HCT116 (cell line): ENCODE measurements around the gene E2F6. TPM values are rescaled to one million over a fixed set of nuclear protein-coding genes. Genes with fewer than 3 reads are reported as not detected.

Experiments used
- ATAC-seq: fragments of 200-7000 bp; cut with Tn5 transposase; 2 replicates; pipeline ENCODE4 v1.9.1; 2020; ENCODE audit warnings: mild to moderate bottlenecking, moderate library complexity
- BruUV-seq: library from RNA; stranded (reverse); fragments of 400-500 nt; replicated peaks from 2 replicates; lab custom pipeline; 2021; lab: Mats Ljungman, UMichigan
- CTCF ChIA-PET: fragments of 300-600 bp; sonication (Branson Sonifier 250); formaldehyde crosslinking; loops from one replicate; lab custom pipeline; 2021; ENCODE audit warnings: antibody characterized with exemption; lab: Charles Lee
- POLR2A ChIA-PET: fragments of 300-600, 350-600 bp; sonication (Branson Sonifier 250); formaldehyde crosslinking; loops from one replicate; lab custom pipeline; 2021; ENCODE audit warnings: antibody characterized with exemption; lab: Charles Lee
- RAD21 ChIA-PET, 2 experiments: fragments of 300-600 bp; sonication (Branson Sonifier 250); formaldehyde crosslinking; loops; one replicate each; lab custom pipeline; 2023; ENCODE audit warnings: low total read pairs in 2 of 2; ENCODE audit not compliant: uncharacterized antibody in 2 of 2, unreplicated experiment in 2 of 2, low non-redundant PET in 1 of 2; lab: Charles Lee
- DNase-seq: peaks from one replicate; pipeline ENCODE4 v3.0.0-alpha.2; 2010; ENCODE audit warnings: low read depth, low spot score
- H2AFZ ChIP-seq: fragments of 200-600 bp; shearing (Covaris generic), sonication (generic); 2 replicates; pipeline ENCODE4 v1.6.1; 2017; ENCODE audit warnings: low read depth, mixed run types, mixed read lengths, antibody characterized with exemption, low read length; ENCODE audit not compliant: poor library complexity, severe bottlenecking
- H3K27ac ChIP-seq: 2 replicates; pipeline ENCODE4 v1.5.1; 2012; ENCODE audit warnings: low read depth, low read length
- H3K27me3 ChIP-seq: fragments of 200-600 bp; sonication (generic); 2 replicates; pipeline ENCODE4 v1.6.1; 2016; ENCODE audit warnings: mixed run types, low read length, mixed read lengths; ENCODE audit not compliant: insufficient read depth
- H3K36me3 ChIP-seq, 2 experiments: fragments of 200-500 bp in 1 of 2; fragments of 200-600 bp in 1 of 2; sonication (Bioruptor generic) in 1 of 2; sonication (generic) in 1 of 2; 2 replicates each; pipeline versions ENCODE4 v1.5.1 to v1.6.1; 2014 to 2016; ENCODE audit warnings: low read length in 2 of 2, inconsistent platforms in 1 of 2, mixed read lengths in 1 of 2, mixed run types in 1 of 2; ENCODE audit not compliant: insufficient read depth in 2 of 2, control insufficient read depth in 1 of 2
- H3K4me1 ChIP-seq, 2 experiments: fragments of 200-600 bp in 1 of 2; sonication (generic) in 1 of 2; 2 replicates each; pipeline versions ENCODE4 v1.5.1 to v1.6.1; 2012 to 2017; ENCODE audit warnings: low read length in 2 of 2, inconsistent platforms in 1 of 2, mild to moderate bottlenecking in 1 of 2, mixed read lengths in 1 of 2, mixed run types in 1 of 2, moderate library complexity in 1 of 2; ENCODE audit not compliant: insufficient read depth in 2 of 2, control insufficient read depth in 1 of 2
- H3K4me2 ChIP-seq: fragments of 200-600 bp; sonication (generic); 2 replicates; pipeline ENCODE4 v1.6.1; 2017; ENCODE audit warnings: mixed run types, low read length, mixed read lengths
- H3K4me3 ChIP-seq, 2 experiments: fragments of 200-600 bp in 1 of 2; sonication (generic) in 1 of 2; replicated peaks in 1 of 2; 2 replicates each; pipeline ENCODE4 v1.5.1; 2011 to 2016; ENCODE audit warnings: low read length in 2 of 2, control low read depth in 1 of 2, low read depth in 1 of 2, mild to moderate bottlenecking in 1 of 2, mixed read lengths in 1 of 2, mixed run types in 1 of 2
- H3K79me2 ChIP-seq: fragments of 200-600 bp; sonication (generic); 2 replicates; pipeline ENCODE4 v1.6.1; 2017; ENCODE audit warnings: mild to moderate bottlenecking, mixed run types, low read length, moderate library complexity, mixed read lengths; ENCODE audit not compliant: insufficient read depth
- H3K9ac ChIP-seq: fragments of 200-600 bp; sonication (generic); 2 replicates; pipeline ENCODE4 v1.6.1; 2016; ENCODE audit warnings: low read length, mixed read lengths
- H3K9me2 ChIP-seq: fragments of 200-600 bp; sonication (generic), shearing (Covaris generic); 2 replicates; pipeline ENCODE4 v1.6.1; 2017; ENCODE audit warnings: mixed run types, mild to moderate bottlenecking, moderate library complexity; ENCODE audit not compliant: insufficient read depth
- H3K9me3 ChIP-seq, 2 experiments: fragments of 200-500 bp in 1 of 2; fragments of 200-600 bp in 1 of 2; sonication (Bioruptor generic) in 1 of 2; sonication (generic) in 1 of 2; 2 replicates each; pipeline ENCODE4 v1.6.1; 2014 to 2017; ENCODE audit warnings: low read length in 2 of 2, mixed read lengths in 2 of 2, inconsistent platforms in 1 of 2, low read depth in 1 of 2, mild to moderate bottlenecking in 1 of 2, mixed run types in 1 of 2, moderate library complexity in 1 of 2; ENCODE audit not compliant: control insufficient read depth in 1 of 2, insufficient read depth in 1 of 2
- H4K20me1 ChIP-seq: fragments of 200-600 bp; sonication (generic), shearing (Covaris generic); 2 replicates; pipeline ENCODE4 v1.6.1; 2017; ENCODE audit warnings: mixed run types, mild to moderate bottlenecking, moderate library complexity; ENCODE audit not compliant: insufficient read depth
- CBX3 ChIP-seq: IDR thresholded peaks from 2 replicates; pipeline ENCODE4 v1.6.1; 2012; ENCODE audit warnings: low read depth
- EZH2phosphoT487 ChIP-seq: fragments of 200-600 bp; IDR thresholded peaks from 2 replicates; pipeline ENCODE4 v1.6.1; 2018; ENCODE audit warnings: antibody characterized with exemption, borderline replicate concordance
- FOSL1 ChIP-seq: IDR thresholded peaks from 2 replicates; pipeline ENCODE4 v1.6.1; 2012; ENCODE audit warnings: low read depth
- RAD21 ChIP-seq: IDR thresholded peaks from 2 replicates; pipeline ENCODE4 v1.6.1; 2012; ENCODE audit warnings: low read depth, mild to moderate bottlenecking
- SP1 ChIP-seq: IDR thresholded peaks from 2 replicates; pipeline ENCODE4 v1.6.1; 2012; ENCODE audit warnings: low read depth
- YY1 ChIP-seq: IDR thresholded peaks from 2 replicates; pipeline ENCODE4 v1.6.1; 2011; ENCODE audit warnings: low read length, low read depth, moderate library complexity, mild to moderate bottlenecking; ENCODE audit not compliant: insufficient replicate concordance; ENCODE audit errors: extremely low read depth
- ZNF274 ChIP-seq: fragments of 200-500 bp; sonication (Bioruptor generic); IDR thresholded peaks from 2 replicates; pipeline ENCODE4 v1.6.1; 2014; ENCODE audit warnings: mild to moderate bottlenecking, low read depth, low read length, inconsistent platforms
- intact Hi-C: fragments of 100-400 bp; cut with micrococcal nuclease; formaldehyde crosslinking; loops from 2 replicates; pipeline ENCODE4 v1.10.0; 2022
- total RNA-seq: library from RNA; stranded (reverse); gene quantifications from one replicate; pipeline ENCODE4 v1.2.1, GENCODE V29; 2021; ENCODE audit not compliant: unreplicated experiment
- TF ChIP-seq, protein P1 (sequence below): IDR thresholded peaks from 2 replicates; pipeline ENCODE4 v1.6.1; 2012
- TF ChIP-seq, protein P2 (sequence below), 3 experiments: fragments of 200-600 bp in 1 of 3; sonication (generic) in 1 of 3; IDR thresholded peaks in 2 of 3; conservative IDR thresholded peaks in 1 of 3; 2 replicates each; pipeline ENCODE4 v1.5.1; 2012 to 2017; ENCODE audit warnings: low read depth in 2 of 3, low read length in 2 of 3, antibody characterized with exemption in 1 of 3, borderline replicate concordance in 1 of 3, control low read depth in 1 of 3, mild to moderate bottlenecking in 1 of 3, mixed read lengths in 1 of 3, mixed run types in 1 of 3, moderate library complexity in 1 of 3; ENCODE audit not compliant: insufficient read depth in 1 of 3

Gene E2F6
- total RNA-seq, 1 experiment from 2014 or later = 22.8 TPM

DNA sequence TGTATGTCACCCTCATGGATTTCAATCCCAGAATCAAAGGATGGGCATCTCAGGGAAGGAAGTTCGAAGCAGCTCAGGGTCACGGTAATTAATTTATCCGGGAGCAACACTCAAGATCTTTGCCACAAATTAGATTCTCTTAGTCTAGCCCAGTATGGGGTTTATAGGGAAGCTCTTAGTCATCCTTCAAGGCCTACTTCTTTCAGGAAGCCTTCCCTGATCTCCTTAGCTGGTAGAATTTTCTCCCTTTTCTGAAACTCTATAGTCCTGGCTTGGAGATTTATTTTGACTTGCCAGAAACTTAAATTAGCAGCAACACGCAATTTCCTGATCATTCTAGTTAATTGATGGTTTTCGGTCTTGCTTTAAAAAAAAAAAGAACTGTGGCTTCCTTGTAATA, 47.4 kb upstream of the E2F6 start:
- Histone ChIP-seq H3K27ac (no peak overlapping the region), H3K79me2 (no peaks in the 10 kb centered on the region), H3K4me2 (no peak overlapping the region), H3K4me1 (no peaks in the 10 kb centered on the region), H3K4me3 (no peak overlapping the region), H2AFZ (no peak overlapping the region), H3K9me2 (no peaks in the 10 kb centered on the region), H4K20me1 (no peaks in the 10 kb centered on the region), H3K36me3 (no peaks in the 10 kb centered on the region), H3K27me3 (no peaks in the 10 kb centered on the region), H3K9ac (no peak overlapping the region), H3K9me3 (no peaks in the 10 kb centered on the region)
- DNase-seq (no peak), ATAC-seq (no peak)
- TF ChIP-seq ZNF274 (no peak), YY1 (no peak), FOSL1 (no peak), RAD21 (no peak), EZH2phosphoT487 (no peak)
- TF ChIP-seq, protein P1, sequence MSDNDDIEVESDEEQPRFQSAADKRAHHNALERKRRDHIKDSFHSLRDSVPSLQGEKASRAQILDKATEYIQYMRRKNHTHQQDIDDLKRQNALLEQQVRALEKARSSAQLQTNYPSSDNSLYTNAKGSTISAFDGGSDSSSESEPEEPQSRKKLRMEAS = no peak
- TF ChIP-seq, protein P2, sequence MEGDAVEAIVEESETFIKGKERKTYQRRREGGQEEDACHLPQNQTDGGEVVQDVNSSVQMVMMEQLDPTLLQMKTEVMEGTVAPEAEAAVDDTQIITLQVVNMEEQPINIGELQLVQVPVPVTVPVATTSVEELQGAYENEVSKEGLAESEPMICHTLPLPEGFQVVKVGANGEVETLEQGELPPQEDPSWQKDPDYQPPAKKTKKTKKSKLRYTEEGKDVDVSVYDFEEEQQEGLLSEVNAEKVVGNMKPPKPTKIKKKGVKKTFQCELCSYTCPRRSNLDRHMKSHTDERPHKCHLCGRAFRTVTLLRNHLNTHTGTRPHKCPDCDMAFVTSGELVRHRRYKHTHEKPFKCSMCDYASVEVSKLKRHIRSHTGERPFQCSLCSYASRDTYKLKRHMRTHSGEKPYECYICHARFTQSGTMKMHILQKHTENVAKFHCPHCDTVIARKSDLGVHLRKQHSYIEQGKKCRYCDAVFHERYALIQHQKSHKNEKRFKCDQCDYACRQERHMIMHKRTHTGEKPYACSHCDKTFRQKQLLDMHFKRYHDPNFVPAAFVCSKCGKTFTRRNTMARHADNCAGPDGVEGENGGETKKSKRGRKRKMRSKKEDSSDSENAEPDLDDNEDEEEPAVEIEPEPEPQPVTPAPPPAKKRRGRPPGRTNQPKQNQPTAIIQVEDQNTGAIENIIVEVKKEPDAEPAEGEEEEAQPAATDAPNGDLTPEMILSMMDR (IDR thresholded peaks at IDR 0.05 in 2 of 3, conservative IDR thresholded peaks at IDR 0.05 in 1 of 3; ENCODE audit: borderline replicate concordance in 1 of 3, insufficient read depth in 1 of 3, low read depth in 2 of 3, low read length in 2 of 3) = no peak
- intact Hi-C loops = no loop called here
- ChIA-PET RAD21 (no interaction called here), CTCF (no interaction called here), POLR2A (no interaction called here)
- BruUV-seq = no TSS peak

DNA sequence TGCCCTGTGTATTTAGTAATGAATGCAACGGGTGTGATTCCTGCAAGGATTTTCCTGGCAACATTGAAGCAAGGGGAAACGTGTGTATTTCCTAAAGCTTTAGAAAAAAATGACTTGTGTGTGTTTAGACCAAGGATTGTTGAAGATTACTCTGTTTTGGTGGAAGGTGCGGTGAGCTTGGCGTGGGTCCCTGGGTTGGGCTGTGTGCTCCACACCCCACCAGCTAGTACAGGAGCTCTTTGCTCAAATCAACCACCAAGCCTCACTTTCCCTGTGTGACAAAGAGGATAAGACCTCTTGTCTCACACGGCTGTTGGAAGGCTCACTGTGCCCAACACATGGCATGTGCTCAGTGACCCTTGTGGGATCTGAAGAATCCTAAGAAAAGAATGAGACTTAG, 46.5 kb upstream of the E2F6 start:
- no peak overlapping the region for H2AFZ ChIP-seq
- TF ChIP-seq, protein P1 = no peak
- TF ChIP-seq CBX3 (no peak), SP1 (no peak)
- TF ChIP-seq, all 23 proteins: peak for 0
- H3K36me3 ChIP-seq = no peaks in the 10 kb centered on the region
- intact Hi-C loops = no loop called here
- H3K9me3 ChIP-seq = no peaks in the 10 kb centered on the region
- CTCF ChIA-PET = no interaction called here
- RAD21 ChIA-PET = no interaction called here
- no peak overlapping the region for H3K4me2 ChIP-seq
- H3K27ac ChIP-seq = no peak overlapping the region
- H3K9ac ChIP-seq = no peak overlapping the region
- DNase-seq (no peak), ATAC-seq (no peak)
- H3K79me2 ChIP-seq = no peaks in the 10 kb centered on the region
- no peaks in the 10 kb centered on the region for H3K4me1 ChIP-seq
- BruUV-seq = no TSS peak
- POLR2A ChIA-PET = no interaction called here
- H3K9me2 ChIP-seq = no peaks in the 10 kb centered on the region
- no peaks in the 10 kb centered on the region for H4K20me1 ChIP-seq
- H3K4me3 ChIP-seq = no peak overlapping the region
- no peaks in the 10 kb centered on the region for H3K27me3 ChIP-seq
